K562 (cell line): Measurements from ENCODE around the gene PEBP1. TPM values are rescaled to one million over a fixed set of nuclear protein-coding genes. Genes with fewer than 3 reads are reported as not detected.

Experiments
- COPS2 ChIP-seq: fragments of 450-650 bp; conservative IDR thresholded peaks from 2 replicates; pipeline ENCODE4 v1.6.1; 2016; ENCODE audit warnings: mild to moderate bottlenecking, moderate library complexity
- FOXM1 ChIP-seq, 2 experiments: fragments of 450-650 bp in 1 of 2; sonication (generic) in 1 of 2; formaldehyde crosslinking in 1 of 2; IDR thresholded peaks; 2 replicates each; pipeline versions ENCODE4 v1.6.1 to v1.9.0; 2017 to 2022; ENCODE audit warnings: low read depth in 2 of 2, mild to moderate bottlenecking in 2 of 2, missing genetic modification reagents in 1 of 2, moderate library complexity in 1 of 2
- KLF13 ChIP-seq: fragments of 450-650 bp; IDR thresholded peaks from 2 replicates; pipeline ENCODE4 v1.6.1; 2016; ENCODE audit warnings: missing genetic modification characterization, low read depth, mild to moderate bottlenecking, missing compliant biosample characterization, moderate library complexity, borderline replicate concordance
- NFE2L1 ChIP-seq: fragments of 450-650 bp; IDR thresholded peaks from 2 replicates; pipeline ENCODE4 v1.6.1; 2016; ENCODE audit warnings: missing genetic modification characterization, low read depth, mild to moderate bottlenecking, missing compliant biosample characterization, moderate library complexity, borderline replicate concordance
- POLR2A ChIP-seq: fragments of 450-650 bp; conservative IDR thresholded peaks from 2 replicates; pipeline ENCODE4 v1.6.1; 2016
- SIN3B ChIP-seq: fragments of 450-650 bp; IDR thresholded peaks from 2 replicates; pipeline ENCODE4 v1.6.1; 2017; ENCODE audit warnings: low read depth, mild to moderate bottlenecking, moderate library complexity
- SIRT6 ChIP-seq: IDR thresholded peaks from one replicate; pipeline ENCODE4 v1.6.1; 2012; ENCODE audit warnings: low read depth, mild to moderate bottlenecking, control low read depth, inconsistent platforms, low read length, moderate library complexity
- SMARCE1 ChIP-seq: fragments of 450-650 bp; IDR thresholded peaks from 2 replicates; pipeline ENCODE4 v1.7.1; 2016; ENCODE audit warnings: mild to moderate bottlenecking
- ZNF165 ChIP-seq: fragments of 250-450 bp; sonication (Bioruptor Pico); IDR thresholded peaks from 2 replicates; pipeline ENCODE4 v1.4.0; 2020; ENCODE audit warnings: borderline replicate concordance
- ZNF212 ChIP-seq: fragments of 450-650 bp; formaldehyde crosslinking; IDR thresholded peaks from 2 replicates; pipeline ENCODE4 v1.4.0; 2020; ENCODE audit warnings: mild to moderate bottlenecking
- polyA plus RNA-seq, 8 experiments: library from polyadenylated mRNA; depleted of rRNA in 4 of 8; stranded (reverse) in 5 of 8; unstranded in 3 of 8; fragments of >200 nt; fragmentation: Nextera tagmentation in 2 of 8; fragmentation: Illumina TruSeq in 1 of 8; extraction: Ambion mirVana in 2 of 8; extraction: Trizol in 1 of 8; gene quantifications; 2 replicates each; pipeline versions ENCODE4 v1.2.1 to v1.2.3, GENCODE V29; 2011 to 2014; ENCODE audit warnings: inconsistent platforms in 1 of 8, missing spikeins in 1 of 8
- total RNA-seq, 7 experiments: library from RNA; depleted of rRNA in 6 of 7; stranded (reverse); fragments of >200 nt in 6 of 7; fragmentation: Illumina TruSeq in 2 of 7; extraction: Trizol in 2 of 7; gene quantifications; 2 replicates each; pipeline versions ENCODE4 v1.2.1 to v1.2.3, GENCODE V29; 2011 to 2021; ENCODE audit warnings: low replicate concordance in 1 of 7
- TF ChIP-seq, protein P1 (sequence below), 2 experiments: fragments of 200-800 bp in 1 of 2; sonication (Bioruptor generic) in 1 of 2; sonication (generic) in 1 of 2; formaldehyde crosslinking in 1 of 2; IDR thresholded peaks in 1 of 2; conservative IDR thresholded peaks in 1 of 2; 2 replicates each; pipeline versions ENCODE4 v1.5.0 to v1.6.1; 2016 to 2020; ENCODE audit warnings: missing compliant biosample characterization in 1 of 2, missing genetic modification characterization in 1 of 2, missing genetic modification reagents in 1 of 2
- TF ChIP-seq, protein P2 (sequence below), 2 experiments: fragments of 450-650 bp; IDR thresholded peaks; 2 replicates each; pipeline ENCODE4 v1.6.1; 2016
- TF ChIP-seq, protein P3 (sequence below), 3 experiments: IDR thresholded peaks in 2 of 3; conservative IDR thresholded peaks in 1 of 3; 2 replicates each; pipeline ENCODE4 v1.5.1; 2011 to 2012; ENCODE audit warnings: low read length in 3 of 3, mild to moderate bottlenecking in 3 of 3, control low read depth in 2 of 3, improper control_type of control experiment in 1 of 3, inconsistent platforms in 1 of 3, low read depth in 1 of 3, mixed read lengths in 1 of 3, moderate library complexity in 1 of 3; ENCODE audit not compliant: insufficient read depth in 2 of 3
- TF ChIP-seq, protein P4 (sequence below): sonication (generic); formaldehyde crosslinking; IDR thresholded peaks from 2 replicates; pipeline ENCODE4 v1.8.1; 2023; ENCODE audit warnings: mild to moderate bottlenecking, missing genetic modification reagents, moderate library complexity
- TF ChIP-seq, protein P5 (sequence below): fragments of 250-450 bp; sonication (Bioruptor Pico); IDR thresholded peaks from 2 replicates; pipeline ENCODE4 v1.4.0; 2020; ENCODE audit warnings: mild to moderate bottlenecking
- TF ChIP-seq, protein P6 (sequence below): sonication (generic); IDR thresholded peaks from 2 replicates; pipeline ENCODE4 v1.6.1; 2016

Gene PEBP1
- total and polyA plus RNA-seq, 9 of the 15 experiments (the other 6 are each of a cell fraction or from before 2014, with no cell fraction given): 77.3 to 207 (median 153) TPM

DNA sequence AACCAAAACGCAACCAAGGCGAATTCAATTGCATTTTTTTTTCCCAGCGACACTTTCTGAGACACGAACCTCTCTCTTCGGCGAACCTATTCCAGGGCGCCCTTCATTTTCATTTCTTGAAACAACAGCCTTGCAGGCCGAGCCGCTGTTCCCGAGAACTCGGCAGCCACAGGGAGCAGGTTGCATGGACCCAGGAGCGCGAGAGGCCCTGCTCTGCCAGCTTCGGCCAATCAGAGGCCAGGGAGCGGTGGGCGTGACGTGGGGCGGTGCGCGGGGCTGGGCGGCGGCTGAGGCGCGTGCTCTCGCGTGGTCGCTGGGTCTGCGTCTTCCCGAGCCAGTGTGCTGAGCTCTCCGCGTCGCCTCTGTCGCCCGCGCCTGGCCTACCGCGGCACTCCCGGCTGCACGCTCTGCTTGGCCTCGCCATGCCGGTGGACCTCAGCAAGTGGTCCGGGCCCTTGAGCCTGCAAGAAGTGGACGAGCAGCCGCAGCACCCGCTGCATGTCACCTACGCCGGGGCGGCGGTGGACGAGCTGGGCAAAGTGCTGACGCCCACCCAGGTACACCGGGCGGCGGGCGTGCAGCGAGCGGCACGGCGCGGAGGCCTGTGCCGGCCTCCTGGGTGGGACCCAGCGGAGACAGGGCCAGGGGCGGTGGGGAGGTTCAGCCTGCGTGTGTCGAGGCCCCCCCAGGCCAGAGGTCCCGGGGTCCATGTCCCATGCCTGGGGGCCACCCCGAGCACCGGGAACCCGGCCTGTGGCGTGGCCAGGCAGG, at the start of gene PEBP1 (continued):
- TF ChIP-seq, protein P1, sequence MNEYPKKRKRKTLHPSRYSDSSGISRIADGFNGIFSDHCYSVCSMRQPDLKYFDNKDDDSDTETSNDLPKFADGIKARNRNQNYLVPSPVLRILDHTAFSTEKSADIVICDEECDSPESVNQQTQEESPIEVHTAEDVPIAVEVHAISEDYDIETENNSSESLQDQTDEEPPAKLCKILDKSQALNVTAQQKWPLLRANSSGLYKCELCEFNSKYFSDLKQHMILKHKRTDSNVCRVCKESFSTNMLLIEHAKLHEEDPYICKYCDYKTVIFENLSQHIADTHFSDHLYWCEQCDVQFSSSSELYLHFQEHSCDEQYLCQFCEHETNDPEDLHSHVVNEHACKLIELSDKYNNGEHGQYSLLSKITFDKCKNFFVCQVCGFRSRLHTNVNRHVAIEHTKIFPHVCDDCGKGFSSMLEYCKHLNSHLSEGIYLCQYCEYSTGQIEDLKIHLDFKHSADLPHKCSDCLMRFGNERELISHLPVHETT (CRISPR knock-in tag; conservative IDR thresholded peaks at IDR 0.05 in 1 of 2, IDR thresholded peaks at IDR 0.05 in 1 of 2): 0 out of 4 replicates have a peak, but pooled peaks of 1 of the 2 experiments have one; percentile 58
- TF ChIP-seq ZNF212 (CRISPR knock-in tag): no peak
- peak; percentile 86 for TF ChIP-seq POLR2A
- TF ChIP-seq, protein P2, sequence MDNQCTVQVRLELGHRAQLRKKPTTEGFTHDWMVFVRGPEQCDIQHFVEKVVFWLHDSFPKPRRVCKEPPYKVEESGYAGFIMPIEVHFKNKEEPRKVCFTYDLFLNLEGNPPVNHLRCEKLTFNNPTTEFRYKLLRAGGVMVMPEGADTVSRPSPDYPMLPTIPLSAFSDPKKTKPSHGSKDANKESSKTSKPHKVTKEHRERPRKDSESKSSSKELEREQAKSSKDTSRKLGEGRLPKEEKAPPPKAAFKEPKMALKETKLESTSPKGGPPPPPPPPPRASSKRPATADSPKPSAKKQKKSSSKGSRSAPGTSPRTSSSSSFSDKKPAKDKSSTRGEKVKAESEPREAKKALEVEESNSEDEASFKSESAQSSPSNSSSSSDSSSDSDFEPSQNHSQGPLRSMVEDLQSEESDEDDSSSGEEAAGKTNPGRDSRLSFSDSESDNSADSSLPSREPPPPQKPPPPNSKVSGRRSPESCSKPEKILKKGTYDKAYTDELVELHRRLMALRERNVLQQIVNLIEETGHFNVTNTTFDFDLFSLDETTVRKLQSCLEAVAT (IDR thresholded peaks at IDR 0.05): no peak
- peak; percentile 49; the same call in 1 of the 2 replicates for TF ChIP-seq KLF13
- no peak for TF ChIP-seq ZNF165
- TF ChIP-seq SIRT6: no peak
- TF ChIP-seq, protein P3, sequence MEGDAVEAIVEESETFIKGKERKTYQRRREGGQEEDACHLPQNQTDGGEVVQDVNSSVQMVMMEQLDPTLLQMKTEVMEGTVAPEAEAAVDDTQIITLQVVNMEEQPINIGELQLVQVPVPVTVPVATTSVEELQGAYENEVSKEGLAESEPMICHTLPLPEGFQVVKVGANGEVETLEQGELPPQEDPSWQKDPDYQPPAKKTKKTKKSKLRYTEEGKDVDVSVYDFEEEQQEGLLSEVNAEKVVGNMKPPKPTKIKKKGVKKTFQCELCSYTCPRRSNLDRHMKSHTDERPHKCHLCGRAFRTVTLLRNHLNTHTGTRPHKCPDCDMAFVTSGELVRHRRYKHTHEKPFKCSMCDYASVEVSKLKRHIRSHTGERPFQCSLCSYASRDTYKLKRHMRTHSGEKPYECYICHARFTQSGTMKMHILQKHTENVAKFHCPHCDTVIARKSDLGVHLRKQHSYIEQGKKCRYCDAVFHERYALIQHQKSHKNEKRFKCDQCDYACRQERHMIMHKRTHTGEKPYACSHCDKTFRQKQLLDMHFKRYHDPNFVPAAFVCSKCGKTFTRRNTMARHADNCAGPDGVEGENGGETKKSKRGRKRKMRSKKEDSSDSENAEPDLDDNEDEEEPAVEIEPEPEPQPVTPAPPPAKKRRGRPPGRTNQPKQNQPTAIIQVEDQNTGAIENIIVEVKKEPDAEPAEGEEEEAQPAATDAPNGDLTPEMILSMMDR (IDR thresholded peaks at IDR 0.05 in 2 of 3, conservative IDR thresholded peaks at IDR 0.05 in 1 of 3; ENCODE audit: insufficient read depth in 2 of 3, low read depth in 1 of 3, low read length in 3 of 3): peak in 1 of 3 experiments; percentile 20; a peak in 1 of 6 replicates
- no peak for TF ChIP-seq COPS2
- TF ChIP-seq, protein P4, sequence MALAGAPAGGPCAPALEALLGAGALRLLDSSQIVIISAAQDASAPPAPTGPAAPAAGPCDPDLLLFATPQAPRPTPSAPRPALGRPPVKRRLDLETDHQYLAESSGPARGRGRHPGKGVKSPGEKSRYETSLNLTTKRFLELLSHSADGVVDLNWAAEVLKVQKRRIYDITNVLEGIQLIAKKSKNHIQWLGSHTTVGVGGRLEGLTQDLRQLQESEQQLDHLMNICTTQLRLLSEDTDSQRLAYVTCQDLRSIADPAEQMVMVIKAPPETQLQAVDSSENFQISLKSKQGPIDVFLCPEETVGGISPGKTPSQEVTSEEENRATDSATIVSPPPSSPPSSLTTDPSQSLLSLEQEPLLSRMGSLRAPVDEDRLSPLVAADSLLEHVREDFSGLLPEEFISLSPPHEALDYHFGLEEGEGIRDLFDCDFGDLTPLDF (CRISPR knock-in tag): peak; percentile 70; the same call in 1 of the 2 replicates
- no peak for TF ChIP-seq NFE2L1
- TF ChIP-seq, protein P5, sequence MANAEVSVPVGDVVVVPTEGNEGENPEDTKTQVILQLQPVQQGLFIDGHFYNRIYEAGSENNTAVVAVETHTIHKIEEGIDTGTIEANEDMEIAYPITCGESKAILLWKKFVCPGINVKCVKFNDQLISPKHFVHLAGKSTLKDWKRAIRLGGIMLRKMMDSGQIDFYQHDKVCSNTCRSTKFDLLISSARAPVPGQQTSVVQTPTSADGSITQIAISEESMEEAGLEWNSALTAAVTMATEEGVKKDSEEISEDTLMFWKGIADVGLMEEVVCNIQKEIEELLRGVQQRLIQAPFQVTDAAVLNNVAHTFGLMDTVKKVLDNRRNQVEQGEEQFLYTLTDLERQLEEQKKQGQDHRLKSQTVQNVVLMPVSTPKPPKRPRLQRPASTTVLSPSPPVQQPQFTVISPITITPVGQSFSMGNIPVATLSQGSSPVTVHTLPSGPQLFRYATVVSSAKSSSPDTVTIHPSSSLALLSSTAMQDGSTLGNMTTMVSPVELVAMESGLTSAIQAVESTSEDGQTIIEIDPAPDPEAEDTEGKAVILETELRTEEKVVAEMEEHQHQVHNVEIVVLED (CRISPR knock-in tag): peak; percentile 43; the same call in 1 of the 2 replicates
- peak; percentile 60; the same call in 1 of the 2 replicates for TF ChIP-seq SIN3B
- TF ChIP-seq, protein P6, sequence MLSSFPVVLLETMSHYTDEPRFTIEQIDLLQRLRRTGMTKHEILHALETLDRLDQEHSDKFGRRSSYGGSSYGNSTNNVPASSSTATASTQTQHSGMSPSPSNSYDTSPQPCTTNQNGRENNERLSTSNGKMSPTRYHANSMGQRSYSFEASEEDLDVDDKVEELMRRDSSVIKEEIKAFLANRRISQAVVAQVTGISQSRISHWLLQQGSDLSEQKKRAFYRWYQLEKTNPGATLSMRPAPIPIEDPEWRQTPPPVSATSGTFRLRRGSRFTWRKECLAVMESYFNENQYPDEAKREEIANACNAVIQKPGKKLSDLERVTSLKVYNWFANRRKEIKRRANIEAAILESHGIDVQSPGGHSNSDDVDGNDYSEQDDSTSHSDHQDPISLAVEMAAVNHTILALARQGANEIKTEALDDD: no peak
- TF ChIP-seq FOXM1 (IDR thresholded peaks at IDR 0.05; ENCODE audit: low read depth): 0 out of 2 replicates have a peak, but pooled peaks have one; percentile 22
- peak; percentile 77; the same call in 1 of the 2 replicates for TF ChIP-seq FOXM1 (CRISPR knock-in tag; IDR thresholded peaks at IDR 0.05; ENCODE audit: low read depth)
- TF ChIP-seq SMARCE1: 0 out of 2 replicates have a peak, but pooled peaks have one; percentile 4
